Peyer's patch (tissue), 4 donors: ENCODE measurements around the gene PDE10A. TPM values are rescaled to one million over a fixed set of nuclear protein-coding genes. Genes with fewer than 3 reads are reported as not detected.

ENCODE experiments used
- DNase-seq, 3 donors: peaks; one replicate each; pipeline ENCODE4 v3.0.0-alpha.2; 2017 to 2019
- H3K27ac ChIP-seq, 4 donors: fragments of 200-600 bp; sonication (generic); one replicate each; pipeline ENCODE4 v1.5.1; 2016 to 2019
- H3K27me3 ChIP-seq, 2 donors: fragments of 200-600 bp; sonication (generic); one replicate each; pipeline ENCODE4 v1.5.1; 2019
- H3K36me3 ChIP-seq, 3 donors: fragments of 200-600 bp; sonication (generic); one replicate each; pipeline ENCODE4 v1.5.1; 2016 to 2019
- H3K4me1 ChIP-seq, 4 donors: fragments of 200-600 bp; sonication (generic); one replicate each; pipeline ENCODE4 v1.5.1; 2016 to 2019
- H3K4me3 ChIP-seq, 4 donors: fragments of 200-600 bp; sonication (generic); 1 replicate in 3 of 4; 2 replicates in 1 of 4; pipeline ENCODE4 v1.5.1; 2016 to 2019; ENCODE audit warnings: mild to moderate bottlenecking in 1 of 4
- H3K9me3 ChIP-seq, 4 donors: fragments of 200-600 bp; sonication (generic); one replicate each; pipeline ENCODE4 v1.5.1; 2016 to 2019; ENCODE audit warnings: mild to moderate bottlenecking in 1 of 4
- CTCF ChIP-seq, 6 experiments: fragments of 450-650 bp in 4 of 6; fragments of 200-600 bp in 2 of 6; sonication (generic) in 1 of 6; IDR thresholded peaks; one replicate each; pipeline ENCODE4 v1.5.1; 2017 to 2019; ENCODE audit warnings: antibody characterized with exemption in 6 of 6, mild to moderate bottlenecking in 3 of 6, moderate library complexity in 1 of 6
- POLR2A ChIP-seq, 2 donors: fragments of 450-650 bp; IDR thresholded peaks; one replicate each; pipeline ENCODE4 v1.5.1; 2017; ENCODE audit warnings: antibody characterized with exemption in 2 of 2, mild to moderate bottlenecking in 2 of 2, moderate library complexity in 2 of 2
- total RNA-seq, 4 donors: library from RNA; depleted of rRNA; stranded (reverse); fragments of >200 nt; gene quantifications; one replicate each; pipeline ENCODE4 v1.1.0, GENCODE V29; 2016

The PDE10A gene
- total RNA-seq, 4 donors from 2014 or later, result 0.35 to 8.8 (median 6.0) TPM

GRCh38 chr6:165685302-165685701 is 22.3 kb upstream of the PDE10A start:
- Histone ChIP-seq H3K9me3 (no peaks in the 10 kb centered on the region), H3K4me1 (no peaks in the 10 kb centered on the region), H3K4me3 (no peak overlapping the region), H3K36me3 (no peaks in the 10 kb centered on the region), H3K27ac (no peak overlapping the region), H3K27me3 (no peaks in the 10 kb centered on the region)
- no peak for TF ChIP-seq CTCF (IDR thresholded peaks at IDR 0.05)
- TF ChIP-seq POLR2A (IDR thresholded peaks at IDR 0.05), result no peak
- no peak for DNase-seq

- DNase-seq, result no peak
- Histone ChIP-seq H3K27ac (no peak overlapping the region), H3K27me3 (no peaks in the 10 kb centered on the region), H3K4me3 (no peak overlapping the region), H3K36me3 (no peaks in the 10 kb centered on the region), H3K4me1 (no peaks in the 10 kb centered on the region), H3K9me3 (no peaks in the 10 kb centered on the region)
- TF ChIP-seq CTCF (IDR thresholded peaks at IDR 0.05) (no peak), POLR2A (IDR thresholded peaks at IDR 0.05) (no peak)
These were observed 21.3 kb upstream of the PDE10A start for GRCh38 chr6:165684333-165684732.

GRCh38 chr6:165680975-165681374 is 17.9 kb upstream of the PDE10A start:
- no peak overlapping the region for H3K4me3 ChIP-seq
- DNase-seq, result no peak
- H3K27me3 ChIP-seq, result no peaks in the 10 kb centered on the region
- TF ChIP-seq CTCF (IDR thresholded peaks at IDR 0.05), result no peak
- TF ChIP-seq POLR2A (IDR thresholded peaks at IDR 0.05), result no peak
- no peaks in the 10 kb centered on the region for H3K9me3 ChIP-seq
- no peaks in the 10 kb centered on the region for H3K36me3 ChIP-seq
- no peaks in the 10 kb centered on the region for H3K4me1 ChIP-seq
- H3K27ac ChIP-seq, result no peak overlapping the region

GRCh38 chr6:165679326-165679725 is 16.3 kb upstream of the PDE10A start:
- Histone ChIP-seq H3K36me3 (no peaks in the 10 kb centered on the region), H3K4me3 (no peak overlapping the region), H3K4me1 (no peaks in the 10 kb centered on the region), H3K27ac (no peak overlapping the region), H3K9me3 (no peaks in the 10 kb centered on the region), H3K27me3 (no peaks in the 10 kb centered on the region)
- DNase-seq, result no peak
- TF ChIP-seq CTCF (IDR thresholded peaks at IDR 0.05) (no peak), POLR2A (IDR thresholded peaks at IDR 0.05) (no peak)

GRCh38 chr6:165678904-165679303 is 15.9 kb upstream of the PDE10A start:
- Histone ChIP-seq H3K27me3 (no peaks in the 10 kb centered on the region), H3K4me1 (no peaks in the 10 kb centered on the region), H3K9me3 (no peaks in the 10 kb centered on the region), H3K36me3 (no peaks in the 10 kb centered on the region), H3K4me3 (no peak overlapping the region), H3K27ac (no peak overlapping the region)
- DNase-seq, result no peak
- TF ChIP-seq POLR2A (IDR thresholded peaks at IDR 0.05) (no peak), CTCF (IDR thresholded peaks at IDR 0.05) (no peak)

GRCh38 chr6:165678429-165678828 is 15.4 kb upstream of the PDE10A start:
- Histone ChIP-seq H3K9me3 (no peaks in the 10 kb centered on the region), H3K4me3 (no peak overlapping the region), H3K36me3 (no peaks in the 10 kb centered on the region), H3K4me1 (no peaks in the 10 kb centered on the region), H3K27me3 (no peaks in the 10 kb centered on the region), H3K27ac (no peak overlapping the region)
- no peak for DNase-seq
- TF ChIP-seq POLR2A (IDR thresholded peaks at IDR 0.05) (no peak), CTCF (IDR thresholded peaks at IDR 0.05) (no peak)
